GM12874 (cell line): Measurements from ENCODE around the gene TAF4.

Experiments used
- CTCF ChIP-seq: IDR thresholded peaks from 2 replicates; pipeline ENCODE4 v1.5.1; 2011; ENCODE audit warnings: low read depth, mild to moderate bottlenecking, control low read depth, low read length, moderate library complexity; ENCODE audit not compliant: insufficient read depth

TAF4 gene

GRCh38 chr20:62048821-62049291 is 16.8 kb downstream of the TAF4 start:
- no peak for TF ChIP-seq CTCF

- TF ChIP-seq CTCF = no peak
Observed at GRCh38 chr20:62048346-62048761, 17.3 kb downstream of the TAF4 start.

GRCh38 chr20:62047666-62048345 is 17.9 kb downstream of the TAF4 start:
- no peak for TF ChIP-seq CTCF

- no peak for TF ChIP-seq CTCF
Observed at GRCh38 chr20:62046431-62046830, 19.2 kb downstream of the TAF4 start.

GRCh38 chr20:62045529-62046285 is 20.0 kb downstream of the TAF4 start:
- TF ChIP-seq CTCF = no peak

- TF ChIP-seq CTCF = no peak
Observed at GRCh38 chr20:62045118-62045517, 20.6 kb downstream of the TAF4 start.

GRCh38 chr20:62044631-62045030 is 21.1 kb downstream of the TAF4 start:
- no peak for TF ChIP-seq CTCF
